SU-DHL-6 (cell line): ENCODE measurements around the gene KRT84.

Source experiments
- H2AFZ ChIP-seq: fragments of 200-600 bp; sonication (generic); 2 replicates; pipeline ENCODE4 v1.6.1; 2014; ENCODE audit warnings: low read depth, mild to moderate bottlenecking, moderate library complexity, mixed read lengths, antibody characterized with exemption, low read length; ENCODE audit not compliant: severe bottlenecking
- H3F3A ChIP-seq: fragments of 200-600 bp; shearing (Covaris generic); 2 replicates; pipeline ENCODE4 v1.6.0; 2016; ENCODE audit warnings: antibody characterized with exemption, mild to moderate bottlenecking; ENCODE audit not compliant: insufficient read depth
- H3K27ac ChIP-seq: fragments of 200-600 bp; sonication (generic); 2 replicates; pipeline ENCODE4 v1.5.1; 2016; ENCODE audit warnings: low read depth, mild to moderate bottlenecking, low read length, moderate library complexity, mixed read lengths
- H3K27me3 ChIP-seq: fragments of 200-600 bp; sonication (generic), shearing (Covaris generic); 2 replicates; pipeline ENCODE4 v1.6.0; 2014; ENCODE audit warnings: mild to moderate bottlenecking, low read length
- H3K36me3 ChIP-seq: fragments of 200-600 bp; sonication (generic); 2 replicates; pipeline ENCODE4 v1.6.1; 2014; ENCODE audit warnings: mild to moderate bottlenecking, low read length, mixed read lengths
- H3K4me2 ChIP-seq: fragments of 300-600, 200-600 bp; shearing (Covaris generic), sonication (generic); 2 replicates; pipeline ENCODE4 v1.6.0; 2014; ENCODE audit warnings: low read length, low read depth, mild to moderate bottlenecking; ENCODE audit not compliant: poor library complexity, severe bottlenecking
- H3K4me3 ChIP-seq: fragments of 200-600 bp; sonication (generic); 2 replicates; pipeline ENCODE4 v1.5.1; 2014; ENCODE audit warnings: antibody characterized with exemption, low read length, mild to moderate bottlenecking, mixed read lengths; ENCODE audit not compliant: insufficient read depth, poor library complexity, severe bottlenecking
- H3K79me2 ChIP-seq: fragments of 200-600 bp; sonication (generic); 2 replicates; pipeline ENCODE4 v1.6.1; 2014; ENCODE audit warnings: mild to moderate bottlenecking, low read length, moderate library complexity; ENCODE audit not compliant: insufficient read depth
- H3K9ac ChIP-seq: fragments of 200-600 bp; sonication (generic); 2 replicates; pipeline ENCODE4 v1.7.0; 2014; ENCODE audit warnings: mild to moderate bottlenecking, low read length
- H3K9me2 ChIP-seq: fragments of 200-600 bp; sonication (generic); replicated peaks from 2 replicates; pipeline ENCODE4 v1.6.1; 2014; ENCODE audit warnings: low read length; ENCODE audit not compliant: insufficient read depth
- H3K9me3 ChIP-seq: fragments of 200-600 bp; sonication (generic); 2 replicates; pipeline ENCODE4 v1.6.1; 2014; ENCODE audit warnings: low read length, mixed read lengths; ENCODE audit not compliant: insufficient read depth
- H4K20me1 ChIP-seq: fragments of 200-600 bp; sonication (generic); 2 replicates; pipeline ENCODE4 v1.6.1; 2014; ENCODE audit warnings: low read depth, mild to moderate bottlenecking, antibody characterized with exemption, low read length, moderate library complexity, mixed read lengths
- EZH2phosphoT487 ChIP-seq: fragments of 200-600 bp; sonication (generic), shearing (Covaris generic); conservative IDR thresholded peaks from 2 replicates; pipeline ENCODE4 v1.6.1; 2018; ENCODE audit warnings: mild to moderate bottlenecking, antibody characterized with exemption, low read length, moderate library complexity, mixed read lengths
- TF ChIP-seq, protein P1 (sequence below): fragments of 200-600 bp; sonication (generic); IDR thresholded peaks from one replicate; pipeline ENCODE4 v1.5.1; 2017; ENCODE audit warnings: antibody characterized with exemption, mild to moderate bottlenecking, low read length, moderate library complexity; ENCODE audit not compliant: insufficient read depth, poor library complexity, severe bottlenecking

KRT84 gene

GRCh38 chr12:52404951-52405350 is 19.5 kb upstream of the KRT84 start:
- H3K4me2 ChIP-seq, result no peak overlapping the region
- no peaks in the 10 kb centered on the region for H3K9me3 ChIP-seq
- H4K20me1 ChIP-seq, result no peaks in the 10 kb centered on the region
- no peaks in the 10 kb centered on the region for H3K79me2 ChIP-seq
- no peaks in the 10 kb centered on the region for H3K36me3 ChIP-seq
- TF ChIP-seq, protein P1, sequence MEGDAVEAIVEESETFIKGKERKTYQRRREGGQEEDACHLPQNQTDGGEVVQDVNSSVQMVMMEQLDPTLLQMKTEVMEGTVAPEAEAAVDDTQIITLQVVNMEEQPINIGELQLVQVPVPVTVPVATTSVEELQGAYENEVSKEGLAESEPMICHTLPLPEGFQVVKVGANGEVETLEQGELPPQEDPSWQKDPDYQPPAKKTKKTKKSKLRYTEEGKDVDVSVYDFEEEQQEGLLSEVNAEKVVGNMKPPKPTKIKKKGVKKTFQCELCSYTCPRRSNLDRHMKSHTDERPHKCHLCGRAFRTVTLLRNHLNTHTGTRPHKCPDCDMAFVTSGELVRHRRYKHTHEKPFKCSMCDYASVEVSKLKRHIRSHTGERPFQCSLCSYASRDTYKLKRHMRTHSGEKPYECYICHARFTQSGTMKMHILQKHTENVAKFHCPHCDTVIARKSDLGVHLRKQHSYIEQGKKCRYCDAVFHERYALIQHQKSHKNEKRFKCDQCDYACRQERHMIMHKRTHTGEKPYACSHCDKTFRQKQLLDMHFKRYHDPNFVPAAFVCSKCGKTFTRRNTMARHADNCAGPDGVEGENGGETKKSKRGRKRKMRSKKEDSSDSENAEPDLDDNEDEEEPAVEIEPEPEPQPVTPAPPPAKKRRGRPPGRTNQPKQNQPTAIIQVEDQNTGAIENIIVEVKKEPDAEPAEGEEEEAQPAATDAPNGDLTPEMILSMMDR, result no peak
- TF ChIP-seq EZH2phosphoT487, result no peak
- H3F3A ChIP-seq, result no peaks in the 10 kb centered on the region
- no peak overlapping the region for H3K9ac ChIP-seq
- no peaks in the 10 kb centered on the region for H3K27me3 ChIP-seq
- H3K27ac ChIP-seq, result no peak overlapping the region
- no peak overlapping the region for H3K4me3 ChIP-seq
- no peak overlapping the region for H2AFZ ChIP-seq
- H3K9me2 ChIP-seq, result no peaks in the 10 kb centered on the region

GRCh38 chr12:52403561-52403960 is 18.1 kb upstream of the KRT84 start:
- no peak overlapping the region for H3K4me3 ChIP-seq

GRCh38 chr12:52402873-52403540 is 17.6 kb upstream of the KRT84 start:
- no peak overlapping the region for H2AFZ ChIP-seq
- H3K27me3 ChIP-seq, result no peaks in the 10 kb centered on the region
- no peaks in the 10 kb centered on the region for H3K9me3 ChIP-seq
- H3K4me2 ChIP-seq, result no peak overlapping the region
- no peak overlapping the region for H3K4me3 ChIP-seq
- no peaks in the 10 kb centered on the region for H4K20me1 ChIP-seq
- H3F3A ChIP-seq, result no peaks in the 10 kb centered on the region
- no peaks in the 10 kb centered on the region for H3K36me3 ChIP-seq
- no peak overlapping the region for H3K9ac ChIP-seq
- H3K79me2 ChIP-seq, result no peaks in the 10 kb centered on the region
- H3K9me2 ChIP-seq, result no peaks in the 10 kb centered on the region
- TF ChIP-seq, protein P1, result no peak
- TF ChIP-seq EZH2phosphoT487, result no peak
- H3K27ac ChIP-seq, result no peak overlapping the region

More at GRCh38 chr12:52403561-52403960, 18.1 kb upstream of the KRT84 start:
- Histone ChIP-seq H3K27me3 (no peaks in the 10 kb centered on the region), H3F3A (no peaks in the 10 kb centered on the region), H3K9me3 (no peaks in the 10 kb centered on the region), H3K9ac (no peak overlapping the region), H3K36me3 (no peaks in the 10 kb centered on the region), H2AFZ (no peak overlapping the region), H3K79me2 (no peaks in the 10 kb centered on the region), H4K20me1 (no peaks in the 10 kb centered on the region), H3K9me2 (no peaks in the 10 kb centered on the region), H3K27ac (no peak overlapping the region), H3K4me2 (no peak overlapping the region)
- TF ChIP-seq, protein P1, result no peak
